HG03175 (cell line): ENCODE measurements around the gene ARSB.
"Not testable (repeated sequence)": the region's sequence is repeated elsewhere in the genome, so short reads cannot be mapped to it uniquely, and the experiment has no call there.

Source experiments
- ATAC-seq: cut with Tn5 transposase; IDR thresholded peaks from one replicate; pipeline ENCODE4 v1.9.1; 2021; ENCODE audit warnings: mild to moderate bottlenecking, moderate library complexity; ENCODE audit not compliant: unreplicated experiment

The ARSB gene

DNA sequence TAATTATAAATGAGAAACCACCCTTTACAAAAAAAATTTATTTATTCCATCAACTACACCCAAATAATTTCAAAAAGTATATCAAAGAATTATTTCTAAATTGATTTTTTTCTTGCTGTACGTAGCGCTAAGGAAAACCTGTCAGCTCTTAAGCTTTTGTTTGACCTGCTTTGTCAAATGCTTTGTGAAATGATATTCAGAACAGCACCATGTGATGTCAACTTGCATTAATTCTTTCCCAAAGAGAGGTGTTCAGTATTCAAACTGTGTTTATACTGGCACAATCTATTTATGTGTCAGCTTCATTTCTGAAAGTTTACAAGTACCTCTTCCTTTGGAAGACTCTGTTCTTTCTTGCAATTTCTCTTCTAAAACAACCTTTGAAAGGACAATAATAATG is 12.0 kb upstream of the ARSB start:
- no peak for ATAC-seq

DNA sequence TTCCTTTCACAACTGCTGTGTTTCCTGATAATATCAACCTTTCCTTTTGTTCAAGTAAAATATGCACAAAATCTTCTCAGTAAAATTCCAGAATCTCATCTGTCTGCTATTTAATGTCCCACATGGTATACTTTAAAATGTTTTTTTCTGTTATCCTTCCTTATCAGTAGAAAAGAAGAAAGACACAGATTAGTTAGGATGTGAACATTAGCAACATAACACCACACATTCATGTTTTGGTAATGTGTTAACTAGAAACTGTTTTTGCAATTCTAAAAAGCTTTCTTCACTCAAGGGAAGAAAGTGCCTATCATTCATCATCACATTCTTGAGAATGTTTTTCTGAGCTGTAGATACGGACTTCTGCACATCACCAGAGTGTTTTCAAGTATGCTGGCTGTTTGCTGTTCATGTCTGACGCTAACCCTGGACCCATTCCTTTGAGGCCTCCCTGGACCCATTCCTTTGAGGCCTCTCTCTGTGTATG is 10.5 kb upstream of the ARSB start:
- no peak for ATAC-seq

DNA sequence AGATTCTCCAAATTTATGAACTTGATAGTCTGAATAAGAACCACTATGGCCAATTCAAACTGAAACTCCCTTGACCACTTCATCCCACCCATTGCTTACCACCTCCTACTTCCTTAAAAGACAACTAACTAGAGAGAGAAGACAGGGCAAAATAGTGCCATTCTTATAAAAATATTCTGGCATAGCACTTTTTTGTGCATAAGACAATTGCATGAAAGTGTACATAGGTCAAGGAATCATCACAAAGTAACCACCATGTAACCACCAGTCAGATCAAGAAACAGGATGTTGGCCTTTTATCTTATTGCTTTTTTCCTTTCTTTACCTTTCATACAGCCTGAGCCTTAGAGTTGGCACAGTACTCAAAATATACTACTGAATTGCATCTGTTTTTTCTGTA is 8.1 kb upstream of the ARSB start:
- ATAC-seq = no peak

- no peak for ATAC-seq
Observed at GRCh38 chr5:78992146-78992545, 7.0 kb upstream of the ARSB start.

GRCh38 chr5:78989080-78989479 is 4.0 kb upstream of the ARSB start:
- ATAC-seq = no peak

DNA sequence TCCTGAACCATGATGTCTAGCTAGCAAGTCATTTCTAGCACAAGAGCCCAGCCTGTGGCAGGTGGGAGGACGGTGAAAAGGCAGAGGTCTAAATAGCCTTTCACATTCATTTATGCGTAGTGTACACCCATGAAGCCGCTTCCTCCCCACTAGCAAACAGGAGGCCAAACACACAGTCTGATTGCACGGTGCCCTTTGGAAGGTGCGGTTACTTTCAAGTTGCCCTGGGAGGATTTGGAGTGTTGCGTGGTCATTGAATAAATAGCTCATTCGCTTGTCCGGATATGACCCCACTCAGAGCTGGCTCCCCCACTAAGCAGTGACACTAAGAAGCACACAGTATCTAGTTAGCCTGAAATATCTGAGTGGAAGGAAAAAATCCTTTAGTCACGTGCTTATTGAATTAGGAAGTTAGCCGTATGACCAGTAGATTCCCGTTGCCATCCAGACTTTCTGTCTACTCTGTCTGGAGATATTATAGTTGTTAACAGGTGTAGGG is 664 bp upstream of the ARSB start:
- peak; percentile 62 for ATAC-seq

- peak; percentile 50 for ATAC-seq
Observed at GRCh38 chr5:78984439-78985115, 533 bp downstream of the ARSB start.

DNA sequence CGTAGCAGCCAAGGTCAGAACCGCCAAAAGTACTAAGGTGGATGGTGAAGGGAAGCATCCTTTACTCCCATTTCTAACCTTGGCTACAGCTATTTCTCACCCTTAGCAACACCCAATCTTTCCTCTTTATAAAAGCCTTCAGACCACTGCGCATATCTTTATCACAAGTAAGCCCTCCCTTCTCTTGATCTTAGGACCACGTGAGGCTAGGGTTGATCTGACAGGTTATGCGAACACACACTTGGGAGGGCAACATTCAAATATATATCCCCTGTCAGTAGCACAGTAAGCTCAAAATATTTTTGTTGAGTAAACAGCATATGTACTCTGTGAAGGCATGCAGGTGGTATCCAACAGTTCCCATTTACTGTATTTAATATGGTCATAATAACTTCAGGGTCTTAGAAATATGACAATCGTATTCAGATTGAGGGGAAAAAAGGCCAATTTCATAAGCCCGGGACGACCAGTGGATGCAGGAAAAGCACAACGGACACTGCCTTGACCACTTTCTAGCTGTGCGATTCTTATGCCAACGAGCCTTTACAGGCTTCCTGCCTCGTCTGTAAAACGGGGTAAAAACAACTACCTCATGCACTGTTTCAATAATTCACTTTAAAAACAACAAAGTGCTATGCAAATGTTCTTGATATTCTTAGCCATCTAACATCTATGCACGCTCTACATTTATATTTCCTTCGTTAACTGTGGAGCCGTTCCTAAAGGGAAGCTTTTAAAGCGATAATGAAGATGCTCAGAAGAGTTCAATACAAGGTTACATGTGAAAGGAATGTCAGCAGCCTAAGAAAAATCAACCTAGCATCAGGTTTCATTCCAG is 1.3 kb downstream of the ARSB start:
- ATAC-seq = no peak

- not testable (repeated sequence) for ATAC-seq
Observed at GRCh38 chr5:78983194-78983593, 1.9 kb downstream of the ARSB start.

DNA sequence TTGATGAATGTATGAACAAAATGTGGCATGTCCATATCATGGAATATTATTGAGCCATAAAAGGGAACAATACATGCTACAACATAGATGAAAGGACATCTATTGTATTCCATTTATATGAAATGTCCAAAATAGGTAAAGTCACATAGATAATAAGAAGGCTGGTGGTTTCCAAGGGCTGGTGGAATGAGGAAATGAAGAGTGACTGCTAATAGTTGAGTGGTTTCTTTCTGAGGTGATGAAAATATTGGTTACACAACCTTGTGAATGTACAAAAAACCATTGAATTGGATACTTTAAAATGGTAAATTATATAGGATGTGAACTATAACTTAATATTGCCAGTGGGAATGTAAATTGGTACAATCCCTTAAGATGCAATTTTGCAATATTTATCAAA is 5.2 kb downstream of the ARSB start:
- no peak for ATAC-seq

GRCh38 chr5:78979117-78979742 is 5.9 kb downstream of the ARSB start:
- no peak for ATAC-seq

DNA sequence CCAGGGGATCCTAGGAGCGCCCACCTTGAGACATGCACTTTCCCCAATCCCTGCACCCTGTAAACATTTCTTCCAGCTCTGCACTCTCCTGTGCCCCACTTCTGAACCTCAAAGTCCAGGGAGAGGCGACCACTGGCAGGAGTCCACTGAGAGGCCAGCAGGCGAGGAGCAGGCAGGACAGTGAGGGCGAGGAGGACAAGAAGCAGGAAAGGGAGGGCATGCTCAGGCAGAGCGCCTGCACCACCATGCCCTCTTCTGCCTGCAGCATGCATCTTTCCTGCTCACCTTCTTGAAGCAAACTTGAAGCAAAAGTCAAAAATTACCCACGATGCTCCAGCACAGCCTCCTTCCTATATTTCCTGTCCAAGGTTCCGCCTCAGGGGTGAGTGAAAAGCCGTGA is 10.1 kb downstream of the ARSB start:
- ATAC-seq = no peak

DNA sequence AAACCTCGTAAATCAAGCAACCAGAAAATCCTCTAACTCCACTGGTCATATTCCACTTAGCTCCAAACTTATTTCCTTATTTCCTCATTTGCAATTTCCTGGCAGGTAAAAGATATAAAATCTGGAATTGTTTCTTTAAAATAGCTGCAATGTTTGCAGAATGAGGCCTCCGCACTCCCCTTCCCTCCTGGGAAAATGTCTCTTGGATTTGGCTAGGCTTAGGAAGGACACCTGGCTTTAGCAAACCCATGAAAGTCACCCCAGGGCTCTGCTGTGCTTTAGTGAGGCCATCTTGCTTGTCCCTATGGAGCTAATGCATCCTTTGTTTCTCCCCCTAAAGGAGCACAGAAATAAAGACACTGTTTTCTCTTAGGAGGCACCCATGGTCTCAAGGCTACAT is 10.5 kb downstream of the ARSB start:
- no peak for ATAC-seq

DNA sequence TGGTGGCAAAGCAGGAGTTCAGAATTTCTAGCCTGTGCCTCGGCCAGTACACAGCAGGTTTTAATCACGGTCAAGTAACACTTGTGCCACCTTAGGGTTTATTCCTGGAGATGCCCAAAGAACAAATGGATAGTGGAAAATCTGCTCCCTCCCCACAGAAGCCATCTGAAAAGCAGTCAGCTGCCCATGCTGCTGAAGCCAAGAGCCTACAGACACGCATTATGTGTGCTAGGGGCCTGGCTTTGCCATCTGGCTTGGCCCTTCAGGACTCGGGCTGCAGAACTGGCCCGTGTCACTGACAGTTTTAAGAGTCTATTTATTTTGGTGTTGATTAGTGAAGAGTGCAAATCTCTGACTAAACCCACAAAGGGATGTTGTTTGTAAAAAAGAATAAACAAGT is 11.1 kb downstream of the ARSB start:
- no peak for ATAC-seq

DNA sequence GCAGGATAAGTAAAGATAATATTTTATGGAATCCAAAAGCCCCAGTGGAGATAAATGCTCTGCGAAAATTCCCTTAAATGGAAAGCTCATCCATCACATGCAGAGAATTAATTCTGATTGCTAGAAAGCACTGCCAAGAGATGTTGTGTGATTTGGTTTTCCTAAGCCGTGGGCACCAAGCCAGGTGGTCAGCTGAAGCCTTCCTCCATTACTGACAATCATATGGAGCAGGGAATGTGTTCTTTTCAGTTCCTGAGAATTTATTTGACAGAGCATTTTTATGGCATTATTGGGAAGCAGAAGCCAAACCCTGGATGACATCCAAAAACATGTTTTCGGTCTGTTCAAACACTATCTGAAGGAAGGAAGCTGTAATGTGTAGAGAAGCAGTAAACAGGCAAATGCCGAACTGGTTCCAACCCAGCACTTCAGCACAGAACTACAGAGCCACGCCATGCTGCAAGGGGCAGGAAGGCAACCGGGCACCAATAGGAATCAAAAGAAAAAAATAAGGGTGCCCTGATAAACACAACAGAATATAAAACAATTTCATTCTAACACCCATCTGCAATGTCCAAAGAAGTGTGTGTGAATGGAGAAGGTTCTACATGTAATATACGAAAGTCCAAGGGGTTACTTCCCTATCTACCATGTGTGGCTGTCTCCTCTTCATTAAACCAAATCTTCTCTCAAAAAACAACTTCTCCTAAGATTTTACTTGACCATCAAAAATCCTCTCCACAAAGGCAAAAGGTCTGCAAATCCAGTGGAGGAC is 12.3 kb downstream of the ARSB start:
- ATAC-seq = no peak

- no peak for ATAC-seq
Observed at GRCh38 chr5:78971998-78972397, 13.1 kb downstream of the ARSB start.

GRCh38 chr5:78968781-78969180 is 16.3 kb downstream of the ARSB start:
- ATAC-seq = no peak

GRCh38 chr5:78964889-78965288 is 20.2 kb downstream of the ARSB start:
- ATAC-seq = no peak

- no peak for ATAC-seq
Observed at GRCh38 chr5:78961743-78962142, 23.4 kb downstream of the ARSB start.

- no peak for ATAC-seq
Observed at GRCh38 chr5:78959767-78960166, 25.3 kb downstream of the ARSB start.
